HG03442 (cell line): Measurements from ENCODE around the gene PRUNE2.
"Not testable (repeated sequence)": the region's sequence is repeated elsewhere in the genome, so short reads cannot be mapped to it uniquely, and the experiment has no call there.

Experiments
- ATAC-seq: cut with Tn5 transposase; IDR thresholded peaks from one replicate; pipeline ENCODE4 v1.9.1; 2021; ENCODE audit warnings: mild to moderate bottlenecking, moderate library complexity; ENCODE audit not compliant: unreplicated experiment

PRUNE2 gene

DNA sequence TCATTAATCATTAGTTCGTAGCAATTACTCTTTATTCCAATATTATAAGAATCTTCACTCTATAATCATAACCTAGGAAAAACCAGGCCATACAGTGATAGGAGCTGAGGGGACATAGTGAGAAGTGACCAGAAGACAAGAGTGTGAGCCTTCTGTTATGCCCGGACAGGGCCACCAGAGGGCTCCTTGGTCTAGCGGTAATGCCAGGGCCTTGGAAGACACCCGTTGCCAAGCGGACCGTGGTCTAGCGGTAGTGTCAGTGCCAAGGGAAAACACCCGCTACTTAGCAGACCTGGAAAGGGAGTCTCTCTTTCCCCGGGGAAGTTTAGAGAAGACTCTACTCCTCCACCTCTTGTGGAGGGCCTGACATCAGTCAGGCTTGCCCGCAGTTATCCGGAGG lies 239.9 kb downstream of the PRUNE2 start:
- not testable (repeated sequence) for ATAC-seq

DNA sequence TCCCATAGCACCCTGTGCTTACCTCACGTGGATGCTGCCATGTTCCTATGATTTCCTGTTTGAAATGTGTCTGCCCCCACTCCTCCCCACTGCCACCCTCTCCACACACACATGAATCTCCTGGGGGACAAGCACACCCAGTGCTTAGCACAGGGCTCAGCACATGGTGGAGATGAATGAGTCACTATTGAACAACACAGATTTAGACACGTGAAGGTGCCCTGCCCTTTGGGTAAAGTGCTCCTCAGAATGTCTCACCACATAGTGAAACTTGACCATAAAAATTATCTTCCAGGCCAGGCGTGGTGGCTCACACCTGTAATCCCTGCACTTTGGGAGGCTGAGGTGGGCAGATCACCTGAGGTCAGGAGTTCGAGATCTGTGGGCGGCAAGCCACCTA lies 240.5 kb downstream of the PRUNE2 start:
- no peak for ATAC-seq

DNA sequence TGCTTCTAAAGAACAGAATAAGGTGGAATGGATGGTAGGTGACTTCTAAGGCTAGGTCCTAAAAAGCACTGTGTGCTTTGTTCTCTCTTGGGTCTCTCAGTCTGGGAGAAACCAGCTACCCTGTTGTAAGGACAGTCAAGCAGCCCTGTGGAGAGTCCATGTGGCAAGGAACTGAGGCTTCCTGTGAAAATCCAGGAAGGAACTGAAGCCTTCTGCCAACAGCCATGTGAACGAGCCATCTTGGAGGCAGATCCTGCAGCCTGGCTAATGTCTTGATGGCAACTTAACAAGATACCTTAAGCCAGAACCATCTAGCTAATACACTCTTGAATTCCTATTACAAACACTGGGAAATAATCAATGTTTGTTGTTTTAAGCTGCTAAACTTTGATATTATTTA lies 241.8 kb downstream of the PRUNE2 start:
- ATAC-seq: no peak

DNA sequence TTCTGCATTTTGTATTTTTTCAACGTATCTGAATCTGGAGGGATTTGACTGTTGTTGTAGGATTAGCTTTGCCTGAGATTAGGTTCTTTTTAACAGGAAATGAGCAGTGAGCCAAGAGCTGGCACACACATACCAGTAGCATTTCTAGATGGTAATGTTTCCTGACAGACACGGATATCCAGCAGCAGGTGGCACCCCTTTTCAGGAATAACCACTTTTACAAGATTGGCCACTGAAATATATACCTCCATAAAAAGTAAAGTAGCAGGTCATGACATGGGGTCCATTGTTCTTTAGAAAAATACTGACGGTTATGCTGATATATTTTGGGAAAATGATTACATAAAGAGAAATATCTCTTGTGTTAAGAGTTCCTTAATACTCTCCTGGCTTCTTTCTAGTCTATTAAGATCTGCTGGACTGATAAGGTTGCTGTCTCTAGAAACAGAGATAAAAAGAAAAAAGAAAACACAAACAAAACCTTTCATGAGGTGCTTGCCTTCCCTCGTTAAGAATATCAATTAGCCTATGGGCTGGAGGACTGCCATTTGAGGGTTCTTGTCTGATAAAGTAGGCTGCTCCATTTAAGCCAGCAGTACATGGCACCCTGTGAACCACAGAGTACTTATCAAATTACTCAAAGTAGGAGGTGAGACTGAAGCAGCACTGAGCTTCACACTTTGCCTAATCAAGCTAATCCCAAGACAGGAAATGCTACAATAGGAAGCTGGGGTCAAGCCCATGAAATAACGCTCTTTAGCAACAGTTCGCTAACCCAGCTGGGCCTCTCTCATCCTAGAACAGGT lies 243.2 kb downstream of the PRUNE2 start:
- ATAC-seq: no peak

DNA sequence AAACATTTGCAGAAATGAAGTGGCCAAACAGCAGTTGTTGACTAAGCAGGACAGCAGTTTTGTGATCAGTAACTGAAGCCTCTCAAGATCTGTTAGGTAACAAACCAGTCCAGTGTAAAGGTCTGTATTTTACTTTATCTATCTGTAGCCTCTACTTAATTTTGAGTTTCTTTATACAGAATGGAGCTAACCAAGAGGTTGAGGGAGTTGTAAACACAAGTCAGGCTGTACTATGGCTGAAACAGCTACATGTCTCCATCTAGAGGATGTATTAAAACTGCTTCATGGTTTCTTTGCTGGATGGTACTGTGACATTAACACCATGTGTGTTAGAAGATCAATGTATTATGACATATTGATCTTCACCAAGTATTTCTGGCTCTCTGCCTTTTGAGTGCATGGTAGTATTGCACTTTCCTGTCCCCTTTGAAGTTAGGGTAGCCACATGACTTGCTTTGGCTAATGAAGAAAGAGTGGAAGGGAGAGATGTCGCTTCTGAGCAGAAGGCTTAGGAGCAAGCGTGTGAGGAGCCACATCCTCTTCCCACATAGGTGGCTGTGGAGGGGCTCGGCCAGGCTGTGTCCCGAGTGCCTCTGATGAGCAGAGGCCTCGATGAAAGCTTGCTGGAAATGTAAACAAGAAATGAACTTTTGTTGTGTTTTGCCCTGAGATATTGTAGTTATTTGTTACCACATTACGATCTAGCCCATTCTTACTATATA lies 247.2 kb downstream of the PRUNE2 start:
- peak; percentile 91 for ATAC-seq

DNA sequence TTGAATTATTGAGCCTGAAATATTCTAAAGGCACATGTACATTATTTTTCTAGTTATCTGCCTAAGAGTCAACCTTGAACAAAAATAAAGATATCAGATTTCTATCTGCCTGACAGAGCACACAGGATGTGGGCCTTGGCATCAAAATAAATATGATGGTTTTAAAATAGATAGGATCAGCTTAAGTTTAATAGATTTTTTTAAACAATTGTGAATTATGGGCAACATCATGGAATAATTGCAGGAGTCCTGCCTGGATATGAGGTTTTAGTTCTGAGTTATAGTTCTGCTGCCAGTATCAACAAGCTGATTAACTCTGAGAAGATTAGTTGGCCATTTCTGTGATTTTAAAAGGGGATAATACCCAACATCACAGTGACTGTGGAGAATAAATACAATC lies 248.6 kb downstream of the PRUNE2 start:
- ATAC-seq: no peak

- no peak for ATAC-seq
These were observed 249.9 kb downstream of the PRUNE2 start for GRCh38 chr9:76655971-76656370.

DNA sequence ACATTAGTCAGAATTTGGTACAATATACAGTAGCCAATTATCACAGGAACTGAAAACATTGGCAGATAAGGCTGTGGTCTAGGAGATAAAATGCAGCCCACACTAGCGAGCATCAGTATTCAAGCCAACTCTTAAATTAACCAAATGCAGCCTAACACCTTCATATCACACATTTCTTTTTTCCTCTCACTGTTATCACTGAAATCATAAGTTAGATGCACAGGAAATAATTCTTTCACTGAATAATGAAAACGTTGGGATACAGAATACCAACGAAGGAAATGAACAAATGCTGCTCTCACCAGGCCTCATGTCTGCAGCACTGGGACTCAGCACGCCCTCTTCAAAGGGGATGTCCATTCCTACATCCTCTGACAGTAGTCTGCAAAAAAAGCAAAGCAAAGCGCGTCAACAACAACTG lies 250.8 kb downstream of the PRUNE2 start:
- no peak for ATAC-seq

- no peak for ATAC-seq
These were observed 251.3 kb downstream of the PRUNE2 start for GRCh38 chr9:76654575-76654974.

- no peak for ATAC-seq
These were observed 251.9 kb downstream of the PRUNE2 start for GRCh38 chr9:76654051-76654461.

GRCh38 chr9:76652894-76653293 lies 253.0 kb downstream of the PRUNE2 start:
- ATAC-seq: no peak

DNA sequence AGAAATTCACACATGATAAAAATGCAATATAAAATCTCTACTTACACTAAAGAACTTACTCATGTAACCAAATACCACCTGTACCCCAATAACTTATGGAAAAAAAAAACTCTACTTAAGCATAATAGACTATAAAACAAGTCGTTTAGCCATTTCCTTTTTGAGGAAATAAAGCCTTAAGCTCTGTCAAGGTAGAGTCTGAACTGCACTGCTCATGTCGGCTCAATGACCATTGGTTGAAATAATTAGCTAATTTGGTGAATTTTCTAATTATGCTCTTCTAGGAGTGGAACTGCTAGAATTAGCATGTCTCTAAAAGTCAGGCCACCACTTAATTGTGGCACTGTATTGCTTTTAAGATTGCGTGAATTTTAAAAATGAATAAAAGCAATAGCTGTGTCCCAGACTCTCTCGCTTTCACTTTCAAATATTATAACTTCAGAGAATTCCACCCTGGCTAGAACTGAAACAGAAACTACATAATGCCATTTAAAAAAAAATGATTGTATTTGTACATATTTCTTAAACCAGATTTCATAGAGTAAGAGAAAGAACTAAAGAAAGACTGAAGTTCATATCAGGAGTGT lies 254.7 kb downstream of the PRUNE2 start:
- peak; percentile 58 for ATAC-seq

DNA sequence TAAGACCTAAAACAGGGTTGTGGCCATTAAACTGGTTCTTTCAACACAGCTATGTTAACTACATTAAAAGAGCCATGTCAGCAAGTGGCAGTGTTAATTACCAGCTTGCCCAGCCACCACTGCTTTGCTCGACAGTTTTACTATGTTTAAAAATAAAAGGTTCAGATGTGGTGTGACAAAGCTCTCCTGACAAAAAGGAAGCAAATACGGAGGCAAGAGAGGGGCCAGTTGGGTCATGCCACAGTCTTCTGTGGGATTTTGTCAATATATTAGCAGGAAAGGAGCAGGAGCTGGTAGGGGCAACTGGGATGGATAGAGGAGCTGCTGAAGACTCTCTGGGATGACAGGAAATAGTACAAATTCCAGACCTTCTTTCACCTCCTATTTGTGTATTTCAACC lies 255.2 kb downstream of the PRUNE2 start:
- ATAC-seq: no peak

DNA sequence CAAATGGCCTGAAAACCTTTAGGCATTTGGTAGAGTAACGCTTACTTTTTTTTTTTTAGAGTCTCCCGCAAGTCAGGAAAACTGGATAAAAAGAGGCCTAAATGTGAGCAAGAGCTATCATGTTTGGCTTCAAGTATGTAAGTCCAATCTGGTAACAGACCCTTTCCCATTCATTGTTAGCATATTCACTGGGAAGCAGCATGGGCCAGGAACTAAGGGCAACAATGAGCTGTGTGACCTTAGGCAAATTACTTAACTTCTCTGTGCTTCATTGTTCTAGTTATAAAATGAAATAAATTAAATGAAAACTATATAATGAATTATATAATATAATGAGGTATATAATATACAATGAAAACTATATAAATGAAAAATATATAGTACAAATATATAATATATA lies 256.0 kb downstream of the PRUNE2 start:
- no peak for ATAC-seq

DNA sequence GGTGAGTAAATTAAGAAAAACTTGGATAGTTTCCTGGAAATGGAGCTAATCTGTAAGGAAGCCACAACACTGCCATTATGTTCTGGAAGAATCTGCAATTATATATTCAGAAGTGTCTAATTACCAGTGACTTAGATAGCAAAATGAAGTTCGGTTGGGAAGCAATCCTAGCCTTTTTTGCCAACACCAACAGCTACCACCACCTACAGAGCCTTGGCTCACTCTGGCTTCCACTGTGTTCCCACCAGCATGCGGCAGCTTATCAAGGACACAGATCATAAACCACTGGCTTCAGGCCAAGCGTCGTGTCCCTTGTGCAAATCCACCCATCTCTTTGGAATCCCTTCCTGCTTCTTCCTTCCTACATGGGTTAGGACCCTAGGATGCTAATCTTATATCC lies 259.7 kb downstream of the PRUNE2 start:
- no peak for ATAC-seq

- no peak for ATAC-seq
These were observed 261.2 kb downstream of the PRUNE2 start for GRCh38 chr9:76644647-76645250.

DNA sequence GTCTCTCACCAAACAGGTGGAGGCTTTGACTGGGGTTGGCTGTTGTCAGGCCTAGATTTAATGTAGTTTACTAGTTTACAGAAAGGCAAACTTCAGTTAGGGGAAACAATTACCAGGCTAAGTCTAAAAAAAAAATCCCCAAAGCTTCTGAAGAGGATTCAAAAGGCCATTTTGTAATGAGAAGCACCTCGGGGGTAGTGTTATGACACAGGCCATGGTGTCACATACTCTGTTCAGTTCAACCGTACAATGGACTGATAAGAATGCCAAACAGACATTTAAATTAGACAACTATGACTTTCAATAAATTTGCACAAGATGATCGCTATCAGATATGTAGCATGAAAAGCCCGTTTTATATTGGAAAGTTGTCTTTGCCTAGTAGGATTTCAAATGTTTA lies 261.7 kb downstream of the PRUNE2 start:
- ATAC-seq: peak; percentile 13

GRCh38 chr9:76643399-76644117 lies 262.4 kb downstream of the PRUNE2 start:
- ATAC-seq: peak; percentile 97

DNA sequence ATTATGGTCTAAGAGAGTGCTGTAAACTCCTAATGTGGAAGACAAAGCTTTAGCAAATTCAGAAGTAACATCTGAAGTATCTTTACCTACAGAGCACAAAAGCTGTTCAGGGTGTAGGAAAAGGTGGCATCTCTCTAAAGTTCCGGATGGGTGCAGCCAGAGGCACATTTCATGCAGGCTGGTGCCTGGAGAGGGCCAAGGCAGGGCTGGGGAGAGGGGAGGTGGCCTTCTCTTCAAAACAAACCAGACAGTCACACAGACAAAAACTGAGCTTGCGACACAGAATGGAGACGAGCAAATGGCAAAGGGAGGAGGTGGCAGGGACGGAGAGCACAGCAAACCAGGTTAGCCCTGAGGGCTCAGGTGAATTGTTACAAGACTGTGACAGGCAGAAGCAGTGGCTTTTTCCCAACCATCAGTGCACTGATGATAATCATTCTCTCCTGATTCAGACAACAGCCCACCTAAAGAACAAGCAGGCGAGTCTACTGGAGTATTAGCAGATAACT lies 263.2 kb downstream of the PRUNE2 start:
- no peak for ATAC-seq

GRCh38 chr9:76642074-76642473 lies 263.8 kb downstream of the PRUNE2 start:
- no peak for ATAC-seq

- ATAC-seq: no peak
These were observed 267.9 kb downstream of the PRUNE2 start for GRCh38 chr9:76638001-76638400.
